A673 (cell line): ENCODE measurements around the gene ITCH. TPM values are rescaled to one million over a fixed set of nuclear protein-coding genes. Genes with fewer than 3 reads are reported as not detected.
A peak's percentile ranks its signal among the peaks of the same experiment; 100 is the strongest.

Experiments used
- BruUV-seq: library from RNA; stranded (reverse); fragments of 400-500 nt; replicated peaks from 2 replicates; lab custom pipeline; 2021; lab: Mats Ljungman, UMichigan
- CTCF ChIA-PET: fragments of 300-600 bp; sonication (Branson Sonifier 250); formaldehyde crosslinking; loops from one replicate; lab custom pipeline; 2022; ENCODE audit warnings: antibody characterized with exemption; lab: Charles Lee
- POLR2A ChIA-PET: fragments of 300-600 bp; sonication (Branson Sonifier 250); formaldehyde crosslinking; loops from one replicate; lab custom pipeline; 2022; ENCODE audit warnings: antibody characterized with exemption; ENCODE audit not compliant: low non-redundant PET; lab: Charles Lee
- DNase-seq: peaks from one replicate; pipeline ENCODE4 v3.0.0-alpha.2; 2015; ENCODE audit warnings: low spot score
- H3K27ac ChIP-seq: fragments of 200-600 bp; sonication (generic); 2 replicates; pipeline ENCODE4 v1.5.1; 2016; ENCODE audit warnings: mixed run types, low read depth, mild to moderate bottlenecking, mixed read lengths, antibody characterized with exemption, low read length; ENCODE audit not compliant: poor library complexity, severe bottlenecking
- H3K27me3 ChIP-seq: fragments of 200-600 bp; sonication (generic); replicated peaks from 2 replicates; pipeline ENCODE4 v1.6.1; 2017; ENCODE audit warnings: mixed run types, low read depth, mild to moderate bottlenecking, mixed read lengths, antibody characterized with exemption, low read length; ENCODE audit not compliant: insufficient read depth, poor library complexity
- H3K36me3 ChIP-seq: fragments of 200-600 bp; sonication (generic); 2 replicates; pipeline ENCODE4 v1.6.1; 2016; ENCODE audit warnings: mixed run types, mild to moderate bottlenecking, mixed read lengths, antibody characterized with exemption, low read length; ENCODE audit not compliant: insufficient read depth, poor library complexity, severe bottlenecking
- H3K4me1 ChIP-seq: fragments of 200-600 bp; sonication (generic); 2 replicates; pipeline ENCODE4 v1.6.1; 2017; ENCODE audit warnings: mixed run types, mild to moderate bottlenecking, mixed read lengths, antibody characterized with exemption, low read length; ENCODE audit not compliant: insufficient read depth, poor library complexity, severe bottlenecking
- H3K4me3 ChIP-seq: fragments of 200-600 bp; sonication (generic); 2 replicates; pipeline ENCODE4 v1.5.1; 2016; ENCODE audit warnings: low read depth, mixed run types, mild to moderate bottlenecking, mixed read lengths, low read length; ENCODE audit not compliant: poor library complexity, severe bottlenecking
- H3K9me3 ChIP-seq: fragments of 200-600 bp; sonication (generic); 2 replicates; pipeline ENCODE4 v1.6.1; 2016; ENCODE audit warnings: mixed run types, low read depth, mild to moderate bottlenecking, mixed read lengths, antibody characterized with exemption, low read length; ENCODE audit not compliant: poor library complexity, severe bottlenecking
- EZH2 ChIP-seq: fragments of 200-600 bp; sonication (generic); IDR thresholded peaks from 2 replicates; pipeline ENCODE4 v1.6.1; 2017; ENCODE audit warnings: borderline replicate concordance, low read depth, mild to moderate bottlenecking, mixed read lengths, antibody characterized with exemption, low read length; ENCODE audit not compliant: poor library complexity, severe bottlenecking
- intact Hi-C: fragments of 100-400 bp; cut with micrococcal nuclease; formaldehyde crosslinking; loops from one replicate; pipeline ENCODE4 v1.10.0; 2022; ENCODE audit not compliant: unreplicated experiment
- total RNA-seq: library from RNA; stranded (reverse); gene quantifications from 2 replicates; pipeline ENCODE4 v1.2.3, GENCODE V29; 2021
- TF ChIP-seq, protein P1 (sequence below): fragments of 300-800, 200-600 bp; sonication (generic); conservative IDR thresholded peaks from 2 replicates; pipeline ENCODE4 v1.5.1; 2017; ENCODE audit warnings: low read depth, mild to moderate bottlenecking, antibody characterized with exemption, low read length, moderate library complexity, mixed read lengths

The ITCH gene
- total RNA-seq, 1 experiment from 2014 or later, result 56.2 TPM

DNA sequence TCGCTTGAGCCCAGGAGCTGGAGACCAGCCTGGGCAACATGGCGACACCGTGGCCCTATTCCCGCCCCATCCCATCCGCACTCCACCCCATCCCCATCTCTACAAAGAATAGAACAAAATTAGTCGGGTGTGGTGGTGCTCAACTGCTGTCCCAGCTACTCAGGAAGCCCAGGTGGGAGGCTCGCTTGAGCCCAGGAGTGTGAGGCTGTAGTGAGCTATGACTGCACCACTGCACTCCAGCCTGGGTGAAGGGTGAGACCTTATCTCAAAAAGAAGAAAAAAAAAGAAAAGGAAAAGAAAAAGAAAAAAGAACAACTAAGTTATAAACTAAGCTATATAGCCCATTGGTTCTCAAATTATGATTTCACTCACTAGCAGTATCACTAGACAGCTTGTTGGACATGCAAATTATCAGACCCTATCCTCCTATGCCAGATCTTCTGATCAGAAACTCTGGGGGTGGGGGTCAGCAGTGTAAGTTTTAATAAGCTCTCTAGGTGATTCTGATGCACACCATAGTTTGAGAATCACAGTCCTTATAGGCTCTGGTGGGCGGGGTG lies 491 bp upstream of the ITCH start:
- ChIA-PET POLR2A (interaction anchor here (0.6 kb wide), 2 partner anchors 17 to 1092 kb away, joined by 4 read pairs; no protein-coding TSS in a partner anchor), CTCF (interaction anchor here (0.7 to 1.4 kb wide), 2 partner anchors 50 to 107 kb away, joined by 5 read pairs; no protein-coding TSS in a partner anchor)
- intact Hi-C loops, result no loop called here
- no TSS peak for BruUV-seq
- Histone ChIP-seq H3K4me3 (peak overlapping the region; percentile 95), H3K27ac (no peak overlapping the region), H3K36me3 (no peaks in the 10 kb centered on the region), H3K4me1 (peaks cover 6% of the 10 kb centered on the region), H3K27me3 (no peaks in the 10 kb centered on the region), H3K9me3 (no peaks in the 10 kb centered on the region)
- no peak for TF ChIP-seq EZH2
- TF ChIP-seq, protein P1, sequence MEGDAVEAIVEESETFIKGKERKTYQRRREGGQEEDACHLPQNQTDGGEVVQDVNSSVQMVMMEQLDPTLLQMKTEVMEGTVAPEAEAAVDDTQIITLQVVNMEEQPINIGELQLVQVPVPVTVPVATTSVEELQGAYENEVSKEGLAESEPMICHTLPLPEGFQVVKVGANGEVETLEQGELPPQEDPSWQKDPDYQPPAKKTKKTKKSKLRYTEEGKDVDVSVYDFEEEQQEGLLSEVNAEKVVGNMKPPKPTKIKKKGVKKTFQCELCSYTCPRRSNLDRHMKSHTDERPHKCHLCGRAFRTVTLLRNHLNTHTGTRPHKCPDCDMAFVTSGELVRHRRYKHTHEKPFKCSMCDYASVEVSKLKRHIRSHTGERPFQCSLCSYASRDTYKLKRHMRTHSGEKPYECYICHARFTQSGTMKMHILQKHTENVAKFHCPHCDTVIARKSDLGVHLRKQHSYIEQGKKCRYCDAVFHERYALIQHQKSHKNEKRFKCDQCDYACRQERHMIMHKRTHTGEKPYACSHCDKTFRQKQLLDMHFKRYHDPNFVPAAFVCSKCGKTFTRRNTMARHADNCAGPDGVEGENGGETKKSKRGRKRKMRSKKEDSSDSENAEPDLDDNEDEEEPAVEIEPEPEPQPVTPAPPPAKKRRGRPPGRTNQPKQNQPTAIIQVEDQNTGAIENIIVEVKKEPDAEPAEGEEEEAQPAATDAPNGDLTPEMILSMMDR, result no peak
- no peak for DNase-seq

DNA sequence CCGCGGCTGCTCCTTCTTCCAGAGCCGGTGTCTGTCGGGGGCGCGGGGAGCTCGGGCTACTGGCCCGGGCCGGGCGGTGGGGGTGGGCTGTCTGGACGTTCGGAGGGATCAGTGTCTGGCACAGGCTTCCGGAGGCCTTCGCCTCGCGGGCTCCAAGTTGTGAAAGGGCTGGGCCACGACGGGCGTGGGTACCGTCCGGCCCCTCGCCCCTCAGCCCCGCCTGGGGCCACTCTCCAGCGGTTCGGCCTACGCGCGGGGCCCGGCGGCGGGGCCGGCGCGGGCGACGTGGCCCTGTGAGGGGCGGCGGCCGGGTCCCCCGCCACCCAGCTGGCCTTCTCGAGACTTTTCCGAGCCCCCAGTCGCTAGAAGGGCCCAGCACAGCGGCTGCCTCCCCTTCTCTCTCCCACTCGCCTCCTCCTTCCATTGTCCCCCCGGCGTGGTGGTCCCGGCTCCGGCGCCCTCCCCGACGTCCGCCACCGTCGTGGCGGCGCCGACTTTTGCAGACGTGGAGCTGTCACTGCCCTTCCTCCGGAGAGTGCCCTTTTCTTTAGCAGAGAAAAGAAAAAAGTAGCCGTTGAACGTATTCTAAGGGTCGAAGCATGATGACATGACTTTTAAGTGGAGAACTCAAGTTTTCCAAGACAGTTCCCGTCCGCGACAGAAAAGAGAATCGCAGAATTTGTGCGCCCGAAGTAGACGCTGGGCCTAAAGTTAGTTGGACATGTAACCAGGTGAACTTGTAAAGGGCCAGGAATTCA lies 571 bp downstream of the ITCH start:
- Histone ChIP-seq H3K27me3 (no peaks in the 10 kb centered on the region), H3K36me3 (no peaks in the 10 kb centered on the region), H3K4me1 (peaks cover 10% of the 10 kb centered on the region), H3K9me3 (no peaks in the 10 kb centered on the region), H3K27ac (peak overlapping the region; percentile 84), H3K4me3 (peak overlapping the region; percentile 95)
- POLR2A ChIA-PET, result interaction anchor here (0.5 to 0.6 kb wide), 2 partner anchors 10 to 15 kb away, joined by 3 to 4 read pairs; no protein-coding TSS in a partner anchor
- peak; percentile 44 for DNase-seq
- no peak for TF ChIP-seq EZH2
- TF ChIP-seq, protein P1, result no peak
- CTCF ChIA-PET, result interaction anchor here (0.7 to 1.4 kb wide), 2 partner anchors 51 to 108 kb away, joined by 5 read pairs; no protein-coding TSS in a partner anchor
- no TSS peak for BruUV-seq
- intact Hi-C loops, result no loop called here

DNA sequence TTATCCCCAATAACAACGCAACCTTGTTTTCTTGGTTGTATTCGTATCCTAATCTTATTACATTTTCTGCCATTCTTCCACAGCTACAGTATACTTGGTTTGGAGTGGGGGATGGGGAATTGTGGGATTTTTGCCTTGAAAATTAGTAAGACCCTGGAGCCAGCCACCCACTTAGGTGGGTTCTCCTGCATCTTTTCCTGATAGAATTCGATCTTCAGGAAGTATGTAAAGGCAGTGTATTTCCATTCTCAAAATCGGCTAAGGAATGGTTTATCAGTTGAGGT lies 1.1 kb downstream of the ITCH start:
- Histone ChIP-seq H3K27me3 (no peaks in the 10 kb centered on the region), H3K4me1 (peaks cover 10% of the 10 kb centered on the region), H3K4me3 (peak overlapping the region; percentile 95), H3K36me3 (peaks cover 2% of the 10 kb centered on the region), H3K9me3 (no peaks in the 10 kb centered on the region), H3K27ac (peak overlapping the region; percentile 84)
- DNase-seq, result no peak
- no peak for TF ChIP-seq EZH2
- TF ChIP-seq, protein P1, result no peak
- intact Hi-C loops, result no loop called here
- POLR2A ChIA-PET, result interaction anchor here (0.5 to 0.6 kb wide), 2 partner anchors 9 to 14 kb away, joined by 3 to 4 read pairs; no protein-coding TSS in a partner anchor
- CTCF ChIA-PET, result no interaction called here
- TSS peak; percentile 55 for BruUV-seq
